ENCODE data around the gene SLC12A8.

The SLC12A8 gene

GRCh38 chr3:125157183-125157582 lies 55.4 kb downstream of the SLC12A8 start:
- no peak for TF ChIP-seq CTCF (IDR thresholded peaks at IDR 0.05; ENCODE audit: control insufficient read depth, extremely low read depth, insufficient read depth)
- DNase-seq (ENCODE audit: low read depth), result no peak
- no peak overlapping the region for H3K4me3 ChIP-seq (ENCODE audit: low read depth, low read length)

GRCh38 chr3:125156456-125156855 lies 56.1 kb downstream of the SLC12A8 start:
- DNase-seq (ENCODE audit: low read depth), result no peak
- no peak overlapping the region for H3K4me3 ChIP-seq (ENCODE audit: low read depth, low read length)
- no peak for TF ChIP-seq CTCF (IDR thresholded peaks at IDR 0.05; ENCODE audit: control insufficient read depth, extremely low read depth, insufficient read depth)

- DNase-seq (ENCODE audit: low read depth), result no peak
- H3K4me3 ChIP-seq (ENCODE audit: low read depth, low read length), result no peak overlapping the region
- TF ChIP-seq CTCF (IDR thresholded peaks at IDR 0.05; ENCODE audit: control insufficient read depth, extremely low read depth, insufficient read depth), result no peak
Observed at GRCh38 chr3:125154800-125155269, 57.7 kb downstream of the SLC12A8 start.

GRCh38 chr3:125154110-125154509 lies 58.4 kb downstream of the SLC12A8 start:
- no peak for TF ChIP-seq CTCF (IDR thresholded peaks at IDR 0.05; ENCODE audit: control insufficient read depth, extremely low read depth, insufficient read depth)
- H3K4me3 ChIP-seq (ENCODE audit: low read depth, low read length), result no peak overlapping the region
- no peak for DNase-seq (ENCODE audit: low read depth)

GRCh38 chr3:125152951-125153350 lies 59.6 kb downstream of the SLC12A8 start:
- TF ChIP-seq CTCF (IDR thresholded peaks at IDR 0.05; ENCODE audit: control insufficient read depth, extremely low read depth, insufficient read depth), result no peak
- no peak for DNase-seq (ENCODE audit: low read depth)
- H3K4me3 ChIP-seq (ENCODE audit: low read depth, low read length), result no peak overlapping the region

GRCh38 chr3:125151916-125152315 lies 60.6 kb downstream of the SLC12A8 start:
- no peak for TF ChIP-seq CTCF (IDR thresholded peaks at IDR 0.05; ENCODE audit: control insufficient read depth, extremely low read depth, insufficient read depth)
- no peak overlapping the region for H3K4me3 ChIP-seq (ENCODE audit: low read depth, low read length)
- DNase-seq (ENCODE audit: low read depth), result no peak

- no peak overlapping the region for H3K4me3 ChIP-seq (ENCODE audit: low read depth, low read length)
- DNase-seq (ENCODE audit: low read depth), result no peak
- TF ChIP-seq CTCF (IDR thresholded peaks at IDR 0.05; ENCODE audit: control insufficient read depth, extremely low read depth, insufficient read depth), result no peak
Observed at GRCh38 chr3:125151442-125151817, 61.1 kb downstream of the SLC12A8 start.
